ENCODE measurements around the gene PDE1A.

Gene PDE1A

GRCh38 chr2:182191061-182191460, 235.8 kb downstream of the PDE1A start:
- DNase-seq: no peak

DNA sequence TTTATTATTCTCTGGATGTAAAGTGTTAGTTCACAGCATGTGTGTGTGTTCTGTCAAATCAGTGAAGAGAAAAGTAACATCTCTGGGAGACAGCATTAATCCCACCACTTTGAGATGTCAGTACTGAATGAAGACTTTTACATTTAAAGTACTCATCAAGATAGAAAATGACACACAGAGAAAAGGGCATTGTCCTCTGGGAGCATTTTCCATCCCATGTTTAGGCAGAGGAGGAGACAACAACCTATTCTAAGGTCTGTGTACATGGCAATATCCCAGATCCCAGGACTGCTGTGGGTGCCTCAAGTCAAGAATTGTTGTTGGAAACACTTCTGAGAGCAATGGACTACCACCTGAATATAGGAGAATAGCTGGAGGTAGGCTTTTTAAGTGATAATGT, 239.7 kb downstream of the PDE1A start:
- DNase-seq: no peak

GRCh38 chr2:182186132-182186735, 240.6 kb downstream of the PDE1A start:
- no peak for DNase-seq

DNA sequence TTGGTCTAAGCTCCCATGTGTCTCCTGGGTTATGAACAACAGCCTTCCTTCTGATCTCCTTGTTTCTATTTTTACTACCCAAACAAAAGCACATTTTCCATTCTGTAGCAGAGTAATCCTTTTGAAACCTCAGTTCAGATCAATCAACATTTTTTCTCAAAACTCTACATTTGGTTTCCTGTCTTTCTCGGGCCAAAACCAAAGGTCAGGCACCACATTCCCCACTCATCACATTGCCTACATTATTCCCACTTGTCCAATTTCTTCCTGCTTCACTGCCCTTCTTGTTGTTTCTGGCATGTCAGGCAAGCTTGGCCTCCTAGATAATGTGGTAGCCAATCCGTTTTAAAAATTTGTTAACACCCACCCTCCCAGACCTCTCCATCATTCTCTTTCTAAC, 244.4 kb downstream of the PDE1A start:
- DNase-seq: no peak

- DNase-seq: no peak
Measured at GRCh38 chr2:182181381-182181780, 245.5 kb downstream of the PDE1A start.

DNA sequence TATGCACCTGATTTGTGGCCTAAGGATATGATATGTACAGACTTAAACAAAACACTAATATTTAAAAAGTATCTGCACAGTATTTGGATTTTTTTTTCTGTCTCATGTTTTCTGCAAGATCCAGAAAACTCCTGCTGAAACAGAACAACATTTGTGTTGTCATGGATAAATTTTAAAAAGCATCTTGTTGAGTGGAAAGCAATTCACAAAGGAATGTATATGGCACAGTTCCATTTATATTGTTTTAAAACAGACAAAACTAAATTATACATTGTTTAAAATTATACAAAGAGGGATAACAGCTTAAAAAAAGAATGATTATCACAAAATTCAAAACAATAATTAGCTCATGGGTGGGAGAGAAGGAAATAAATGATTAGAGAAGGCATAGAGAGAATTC, 247.7 kb downstream of the PDE1A start:
- no peak for DNase-seq

- DNase-seq: no peak
Measured at GRCh38 chr2:182173944-182174622, 252.8 kb downstream of the PDE1A start.

DNA sequence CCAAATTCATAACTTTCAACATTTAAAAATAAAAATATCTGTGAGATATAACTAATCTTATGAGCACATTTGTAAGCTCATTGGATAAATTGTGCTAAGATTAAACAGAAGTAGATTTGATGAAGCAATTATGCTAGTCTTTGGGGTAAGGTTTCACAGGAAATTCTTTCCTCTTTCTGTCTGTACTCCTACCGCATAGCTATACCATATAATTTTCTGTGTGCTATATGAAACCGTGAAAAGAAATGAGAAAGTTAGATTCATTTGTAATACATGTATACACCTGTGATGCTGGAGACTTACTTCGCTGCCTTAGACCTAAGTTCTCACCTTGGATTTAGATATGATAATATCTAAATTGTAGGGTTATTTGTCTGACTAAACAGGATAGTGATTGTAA, 256.5 kb downstream of the PDE1A start:
- no peak for DNase-seq

DNA sequence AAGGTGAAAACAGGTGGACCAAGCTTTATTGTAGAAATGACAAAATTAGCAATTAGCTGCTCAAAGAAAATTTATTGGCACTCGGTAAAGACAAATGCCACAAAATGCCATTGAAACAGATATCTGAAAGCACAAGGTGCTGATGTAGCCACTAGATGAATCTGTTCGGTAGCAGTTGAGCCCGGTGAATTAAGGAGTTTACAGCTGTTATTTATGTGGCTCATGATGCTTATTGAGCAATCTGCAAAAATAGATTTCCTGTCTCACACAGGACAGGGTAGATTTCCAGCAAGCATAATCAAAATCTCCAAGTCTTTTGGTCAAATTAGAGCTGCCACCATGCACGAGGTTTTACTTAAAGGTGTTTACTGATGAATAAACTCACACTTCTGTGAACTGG, 259.0 kb downstream of the PDE1A start:
- no peak for DNase-seq

DNA sequence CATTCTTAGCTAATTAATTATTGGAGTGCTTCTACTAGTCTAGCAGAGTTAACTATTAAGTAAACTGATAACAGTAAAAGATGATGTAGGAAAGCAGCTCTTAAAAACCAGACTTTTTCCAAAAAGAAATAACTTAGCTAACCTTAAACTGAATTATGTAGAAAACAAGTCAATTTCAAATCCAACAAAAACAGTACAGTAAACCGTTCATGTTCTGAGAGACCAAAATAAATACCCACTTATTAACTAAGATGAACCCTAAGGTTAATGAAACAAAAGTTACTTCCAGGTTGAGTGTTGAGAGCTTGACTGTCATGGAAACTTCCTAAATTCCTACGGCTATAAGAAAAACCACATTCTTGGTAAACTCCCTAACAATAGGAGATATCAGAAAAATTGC, 260.0 kb downstream of the PDE1A start:
- no peak for DNase-seq

GRCh38 chr2:182166406-182166805, 260.4 kb downstream of the PDE1A start:
- DNase-seq: no peak

DNA sequence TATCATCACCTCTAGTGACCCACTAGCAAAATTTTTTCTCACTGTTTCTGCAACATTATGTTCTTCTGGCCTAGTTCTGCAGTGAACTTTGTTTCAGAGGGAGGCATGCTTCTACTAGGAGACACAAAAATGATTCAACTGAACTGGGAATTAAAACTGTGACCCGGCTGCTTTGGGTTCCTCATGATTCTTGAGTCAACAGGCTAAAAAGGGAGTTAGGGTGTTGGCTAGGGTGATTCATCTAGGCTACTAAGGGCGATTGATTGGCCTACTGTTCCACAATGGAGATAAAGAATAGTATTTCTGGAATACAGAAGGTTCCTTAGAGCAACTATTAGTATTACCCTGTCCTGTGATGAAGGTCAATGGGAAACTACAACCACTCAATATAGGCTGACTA, 261.6 kb downstream of the PDE1A start:
- DNase-seq: no peak

GRCh38 chr2:182164686-182165085, 262.1 kb downstream of the PDE1A start:
- DNase-seq: no peak

DNA sequence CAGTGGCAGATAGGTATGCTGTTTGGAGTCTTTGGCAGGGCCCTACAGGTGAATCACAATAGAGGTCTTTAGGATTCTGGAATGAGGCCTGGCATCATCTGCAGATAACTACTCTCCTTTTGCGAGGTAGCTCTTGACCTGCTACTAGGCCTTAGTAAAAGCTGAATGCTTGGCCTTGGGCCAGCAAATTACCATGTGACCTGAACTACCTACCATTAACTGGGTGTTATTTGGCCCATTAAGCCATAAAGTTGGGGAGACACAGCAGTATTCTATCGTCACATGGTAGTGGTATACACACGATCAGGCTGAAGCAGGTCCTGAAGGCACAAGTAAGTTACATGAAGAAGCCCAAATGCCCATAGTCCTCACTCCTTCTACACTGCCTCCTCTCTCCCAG, 263.0 kb downstream of the PDE1A start:
- DNase-seq: no peak

- DNase-seq: no peak
Measured at GRCh38 chr2:182148344-182148743, 278.5 kb downstream of the PDE1A start.

DNA sequence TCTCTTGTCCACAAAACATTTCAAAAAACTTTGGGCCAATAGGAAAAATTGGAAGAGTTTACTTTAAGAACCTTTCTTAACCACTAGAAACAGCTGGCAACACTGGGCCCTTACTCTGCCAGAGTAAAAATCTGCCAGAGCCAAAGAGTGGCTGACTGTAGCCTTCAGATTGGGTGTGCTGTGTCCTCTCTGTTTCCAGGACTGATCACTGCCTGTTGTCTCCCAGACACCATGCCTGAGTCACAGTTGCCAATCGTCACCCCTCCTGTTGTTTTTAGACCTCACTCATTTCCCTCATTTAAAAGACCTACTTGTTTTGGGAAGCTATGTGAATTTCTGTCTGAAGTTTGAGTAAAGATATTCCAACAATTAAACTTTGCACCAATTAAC, 282.1 kb downstream of the PDE1A start:
- DNase-seq: no peak

DNA sequence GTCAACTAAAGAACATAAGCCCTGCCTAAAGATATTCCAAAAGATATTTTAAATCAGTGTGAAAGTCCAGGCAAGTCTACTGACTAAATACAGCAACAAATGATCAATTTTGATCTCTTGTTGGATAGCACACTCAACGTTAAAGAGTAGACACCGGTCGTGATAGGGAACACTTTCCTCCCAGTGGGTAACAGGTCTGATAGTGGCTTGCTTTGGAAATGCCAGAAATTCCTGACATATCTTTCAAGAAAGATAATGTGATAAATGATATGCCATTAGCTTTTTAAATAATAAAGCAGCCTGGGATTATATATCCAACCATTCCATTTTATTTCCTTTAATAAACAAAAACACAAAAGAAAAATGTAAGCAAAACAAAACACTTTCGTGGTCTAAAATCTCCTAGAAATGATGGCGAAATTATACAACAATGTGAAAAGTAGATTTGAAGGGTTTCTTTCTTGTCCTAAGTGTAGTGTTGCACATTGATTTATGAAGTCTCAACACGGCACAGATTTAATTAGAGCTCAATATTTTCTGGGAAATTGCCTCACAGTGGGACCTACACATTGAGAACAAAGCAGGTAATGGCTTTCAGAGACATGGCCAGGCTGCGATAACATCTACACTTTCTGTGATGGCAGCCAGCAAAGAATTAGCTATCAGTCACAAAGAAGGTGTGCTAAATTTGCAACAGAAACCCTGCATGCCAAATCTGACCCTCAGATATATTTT, 282.6 kb downstream of the PDE1A start:
- no peak for DNase-seq

- DNase-seq: no peak
Measured at GRCh38 chr2:182142062-182142461, 284.8 kb downstream of the PDE1A start.

DNA sequence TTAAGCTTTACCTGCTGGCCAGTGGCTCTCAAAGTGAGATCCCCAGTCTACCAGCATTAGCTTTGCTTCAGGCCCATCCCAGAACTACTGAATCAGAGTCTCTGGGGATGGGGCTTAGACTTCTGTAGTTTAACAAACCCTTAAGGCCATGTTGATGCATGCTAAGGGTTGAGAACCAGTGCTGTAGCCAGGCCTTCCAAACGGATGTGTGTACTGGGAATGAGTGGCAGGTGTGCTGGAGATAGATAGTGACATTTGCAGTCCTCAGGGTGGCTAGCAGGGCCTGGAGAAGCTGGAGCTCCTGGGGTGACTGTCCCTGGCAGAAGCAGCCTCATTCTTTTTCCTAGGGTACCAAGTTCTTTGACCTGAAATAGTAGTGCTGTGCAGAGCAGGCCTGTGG, 292.6 kb downstream of the PDE1A start:
- DNase-seq: no peak

DNA sequence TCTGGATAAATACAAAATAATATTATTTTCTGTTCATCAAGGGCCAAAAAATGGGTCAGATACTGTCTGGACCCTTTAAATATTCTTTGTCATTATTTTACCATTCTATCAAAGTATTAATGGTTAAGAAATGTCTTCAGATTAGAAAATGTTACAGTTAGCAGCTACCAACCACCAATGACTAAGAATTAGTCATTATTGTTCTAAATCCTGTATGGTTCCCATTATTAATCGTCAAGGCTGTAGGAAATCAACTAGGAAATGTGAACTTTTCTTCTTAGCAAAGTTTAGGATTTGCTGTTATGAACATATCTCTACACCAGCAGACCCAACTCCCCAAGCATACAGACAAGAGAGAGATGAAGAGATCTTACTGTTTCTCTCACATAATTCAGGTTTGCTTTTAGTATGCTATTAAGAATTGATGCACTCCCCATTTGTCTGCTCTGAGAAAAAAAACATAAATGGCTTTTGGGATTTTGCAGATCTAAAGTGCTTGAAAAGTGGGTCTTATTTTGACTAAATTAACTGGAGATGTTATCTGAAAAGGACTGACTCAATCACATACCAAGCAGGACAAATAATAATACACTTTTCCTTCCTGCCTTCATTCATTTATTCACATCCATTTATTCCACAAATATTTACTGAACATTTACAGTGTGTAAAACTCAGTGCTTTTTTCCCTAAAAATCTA, 293.5 kb downstream of the PDE1A start:
- no peak for DNase-seq

GRCh38 chr2:182132605-182133004, 294.2 kb downstream of the PDE1A start:
- DNase-seq: no peak

- no peak for DNase-seq
Measured at GRCh38 chr2:182128821-182129707, 297.8 kb downstream of the PDE1A start.

DNA sequence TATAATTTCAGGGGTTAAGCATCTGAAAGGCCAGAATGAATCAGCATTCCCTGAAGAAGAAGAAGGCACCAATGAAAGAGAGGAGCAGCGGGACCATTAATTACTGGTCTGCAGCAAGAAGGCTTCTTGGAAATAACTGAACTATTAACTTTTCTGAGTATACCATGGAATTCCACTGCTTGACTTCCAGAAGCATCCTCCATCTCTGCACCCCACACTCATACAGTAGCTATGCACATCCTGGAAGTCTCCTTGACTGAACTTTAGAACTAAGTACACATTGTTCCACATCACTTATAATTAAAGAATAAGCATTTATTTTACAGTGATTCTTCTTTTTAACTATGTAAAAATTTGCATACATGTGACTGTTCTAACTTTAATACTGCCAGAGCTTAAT, 309.6 kb downstream of the PDE1A start:
- DNase-seq: no peak

Data from effector CD8-positive, alpha-beta T cell (primary cell).